MCF 10A (cell line): ENCODE results near the gene CUEDC1. TPM values are rescaled to one million over a fixed set of nuclear protein-coding genes. Genes with fewer than 3 reads are reported as not detected.

ENCODE experiments used
- BruUV-seq: library from RNA; stranded (reverse); fragments of 400-500 nt; replicated peaks from 2 replicates; lab custom pipeline; 2021; lab: Mats Ljungman, UMichigan
- CTCF ChIA-PET: fragments of 300-600 bp; sonication (Branson Sonifier 250); formaldehyde crosslinking; extraction: SDS; loops from one replicate; lab custom pipeline; 2021; ENCODE audit warnings: antibody characterized with exemption, inconsistent platforms; lab: Yijun Ruan, JAX
- POLR2A ChIA-PET: fragments of 300-600, 350-650 bp; sonication (Branson Sonifier 250); formaldehyde crosslinking; extraction: SDS; loops from one replicate; lab custom pipeline; 2020; ENCODE audit warnings: antibody characterized with exemption, inconsistent platforms; lab: Yijun Ruan, JAX
- DNase-seq: peaks from one replicate; pipeline ENCODE4 v3.0.0-alpha.2; 2018; ENCODE audit not compliant: unreplicated experiment
- H3K27ac Mint-ChIP-seq: one replicate; pipeline ENCODE4 v1.8.0; 2022; ENCODE audit warnings: mild to moderate bottlenecking, low read depth, mixed read lengths; ENCODE audit not compliant: unreplicated experiment
- H3K27me3 Mint-ChIP-seq: one replicate; pipeline ENCODE4 v1.8.0; 2022; ENCODE audit warnings: mixed read lengths; ENCODE audit not compliant: insufficient read depth, unreplicated experiment
- H3K36me3 Mint-ChIP-seq: one replicate; pipeline ENCODE4 v1.8.0; 2022; ENCODE audit warnings: mild to moderate bottlenecking, moderate library complexity, mixed read lengths; ENCODE audit not compliant: insufficient read depth, unreplicated experiment
- H3K4me1 Mint-ChIP-seq: one replicate; pipeline ENCODE4 v1.8.0; 2022; ENCODE audit warnings: mixed read lengths; ENCODE audit not compliant: insufficient read depth, unreplicated experiment
- H3K4me3 Mint-ChIP-seq: one replicate; pipeline ENCODE4 v1.8.0; 2022; ENCODE audit warnings: mild to moderate bottlenecking, moderate library complexity, mixed read lengths; ENCODE audit not compliant: unreplicated experiment
- H3K9me3 Mint-ChIP-seq: one replicate; pipeline ENCODE4 v1.8.0; 2022; ENCODE audit warnings: mixed read lengths; ENCODE audit not compliant: unreplicated experiment
- CTCF ChIP-seq: fragments of 200-600 bp; IDR thresholded peaks from one replicate; pipeline ENCODE4 v1.8.0; 2022; ENCODE audit warnings: antibody characterized with exemption, mild to moderate bottlenecking; ENCODE audit not compliant: unreplicated experiment
- intact Hi-C: fragments of 100-400 bp; cut with micrococcal nuclease; formaldehyde crosslinking; loops from 2 replicates; pipeline ENCODE4 v1.14.1; 2022
- total RNA-seq: library from RNA; stranded (reverse); gene quantifications from 2 replicates; pipeline ENCODE4 v1.2.3, GENCODE V29; 2022

CUEDC1 gene
- total RNA-seq, 1 experiment from 2014 or later, result 15.6 TPM

- Mint-ChIP-seq H3K36me3 (no peaks in the 10 kb centered on the region), H3K4me3 (no peak overlapping the region), H3K4me1 (peaks cover 15% of the 10 kb centered on the region), H3K9me3 (no peaks in the 10 kb centered on the region), H3K27ac (no peak overlapping the region), H3K27me3 (no peaks in the 10 kb centered on the region)
- POLR2A ChIA-PET, result no interaction called here
- intact Hi-C loops, result loop anchor here (10.0 kb wide), 1 partner anchor 586 kb away; no protein-coding TSS in a partner anchor
- DNase-seq, result no peak
- TF ChIP-seq CTCF, result no peak
- no TSS peak for BruUV-seq
- CTCF ChIA-PET, result interaction anchor here (0.5 to 5.6 kb wide), 2 partner anchors 168 to 891 kb away, joined by 3 to 38 read pairs; no protein-coding TSS in a partner anchor
These were observed 124.3 kb downstream of the CUEDC1 start for GRCh38 chr17:57830880-57831279.

GRCh38 chr17:57823469-57824401 lies 131.5 kb downstream of the CUEDC1 start:
- H3K9me3 Mint-ChIP-seq, result no peaks in the 10 kb centered on the region
- intact Hi-C loops, result no loop called here
- no peak overlapping the region for H3K4me3 Mint-ChIP-seq
- TF ChIP-seq CTCF, result no peak
- POLR2A ChIA-PET, result interaction anchor here (0.7 to 1.6 kb wide), 2 partner anchors 9 to 10 kb away, joined by 3 to 4 read pairs; no protein-coding TSS in a partner anchor
- no peaks in the 10 kb centered on the region for H3K36me3 Mint-ChIP-seq
- no peaks in the 10 kb centered on the region for H3K27me3 Mint-ChIP-seq
- no TSS peak for BruUV-seq
- no peak overlapping the region for H3K27ac Mint-ChIP-seq
- DNase-seq, result peak; percentile 72
- CTCF ChIA-PET, result interaction anchor here (1.2 to 4.3 kb wide), 2 partner anchors 10 to 24 kb away, joined by 3 to 34 read pairs; no protein-coding TSS in a partner anchor
- H3K4me1 Mint-ChIP-seq, result no peaks in the 10 kb centered on the region

GRCh38 chr17:57819867-57820266 lies 135.3 kb downstream of the CUEDC1 start:
- no peak overlapping the region for H3K4me3 Mint-ChIP-seq
- H3K27ac Mint-ChIP-seq, result no peak overlapping the region
- intact Hi-C loops, result no loop called here
- no TSS peak for BruUV-seq
- POLR2A ChIA-PET, result no interaction called here
- H3K4me1 Mint-ChIP-seq, result no peaks in the 10 kb centered on the region
- H3K27me3 Mint-ChIP-seq, result peaks cover 20% of the 10 kb centered on the region
- CTCF ChIA-PET, result interaction anchor here (0.6 to 5.1 kb wide), 2 partner anchors 14 to 222 kb away, joined by 3 to 37 read pairs; no protein-coding TSS in a partner anchor
- no peaks in the 10 kb centered on the region for H3K36me3 Mint-ChIP-seq
- DNase-seq, result no peak
- TF ChIP-seq CTCF, result no peak
- H3K9me3 Mint-ChIP-seq, result no peaks in the 10 kb centered on the region

GRCh38 chr17:57819285-57819684 lies 135.9 kb downstream of the CUEDC1 start:
- no peaks in the 10 kb centered on the region for H3K36me3 Mint-ChIP-seq
- no peak for TF ChIP-seq CTCF
- intact Hi-C loops, result no loop called here
- peaks cover 26% of the 10 kb centered on the region for H3K27me3 Mint-ChIP-seq
- no TSS peak for BruUV-seq
- H3K9me3 Mint-ChIP-seq, result no peaks in the 10 kb centered on the region
- DNase-seq, result no peak
- H3K4me3 Mint-ChIP-seq, result no peak overlapping the region
- H3K4me1 Mint-ChIP-seq, result no peaks in the 10 kb centered on the region
- H3K27ac Mint-ChIP-seq, result no peak overlapping the region
- CTCF ChIA-PET, result interaction anchor here (0.6 to 5.1 kb wide), 2 partner anchors 14 to 502 kb away, joined by 3 to 37 read pairs; no protein-coding TSS in a partner anchor
- POLR2A ChIA-PET, result interaction anchor here (0.6 kb wide), 1 partner anchor 138 kb away, joined by 3 read pairs; no protein-coding TSS in a partner anchor
